HepG2 (cell line): Measurements from ENCODE around the gene PDLIM7. TPM values are rescaled to one million over a fixed set of nuclear protein-coding genes. Genes with fewer than 3 reads are reported as not detected.

Source experiments
- ATF1 ChIP-seq: IDR thresholded peaks from 2 replicates; pipeline ENCODE4 v1.6.1; 2016; ENCODE audit warnings: mild to moderate bottlenecking, control low read depth
- BORCS8-MEF2B ChIP-seq: sonication (generic); formaldehyde crosslinking; IDR thresholded peaks from 2 replicates; pipeline ENCODE4 v1.8.0; 2022; ENCODE audit warnings: mild to moderate bottlenecking, missing genetic modification reagents
- CREM ChIP-seq, 2 experiments: sonication (generic) in 1 of 2; formaldehyde crosslinking in 1 of 2; IDR thresholded peaks; 2 replicates each; pipeline versions ENCODE4 v1.4.0 to v1.6.1; 2016 to 2020; ENCODE audit warnings: antibody characterized with exemption in 1 of 2, mild to moderate bottlenecking in 1 of 2, missing genetic modification reagents in 1 of 2
- GTF2F1 ChIP-seq: fragments of 150-350 bp; IDR thresholded peaks from 2 replicates; pipeline ENCODE4 v1.6.1; 2014; ENCODE audit warnings: low read length
- HMGXB3 ChIP-seq: sonication (generic); formaldehyde crosslinking; IDR thresholded peaks from 2 replicates; pipeline ENCODE4 v1.4.0; 2020; ENCODE audit warnings: missing genetic modification reagents, borderline replicate concordance
- HNF1B ChIP-seq: sonication (generic); formaldehyde crosslinking; IDR thresholded peaks from 2 replicates; pipeline ENCODE4 v1.5.1; 2020; ENCODE audit warnings: mild to moderate bottlenecking, moderate library complexity, missing genetic modification reagents
- HNF4A ChIP-seq: sonication (generic); formaldehyde crosslinking; IDR thresholded peaks from 2 replicates; pipeline ENCODE4 v1.4.0; 2020; ENCODE audit warnings: missing genetic modification reagents
- KAT8 ChIP-seq: IDR thresholded peaks from 2 replicates; pipeline ENCODE4 v1.6.1; 2016; ENCODE audit warnings: missing genetic modification reagents, missing compliant biosample characterization
- MAFG ChIP-seq: sonication (generic); formaldehyde crosslinking; IDR thresholded peaks from 2 replicates; pipeline ENCODE4 v1.5.1; 2020; ENCODE audit warnings: mild to moderate bottlenecking, missing genetic modification reagents
- MXI1 ChIP-seq: IDR thresholded peaks from 3 replicates; pipeline ENCODE4 v1.6.1; 2012; ENCODE audit warnings: low read depth, low read length, inconsistent platforms, borderline replicate concordance
- NONO ChIP-seq, 2 experiments: fragments of 450-650 bp in 1 of 2; sonication (generic) in 1 of 2; formaldehyde crosslinking in 1 of 2; IDR thresholded peaks in 1 of 2; conservative IDR thresholded peaks in 1 of 2; 2 replicates each; pipeline versions ENCODE4 v1.6.1 to v1.8.0; 2017 to 2022; ENCODE audit warnings: mild to moderate bottlenecking in 1 of 2, missing genetic modification reagents in 1 of 2, moderate library complexity in 1 of 2
- NR1H2 ChIP-seq: sonication (generic); formaldehyde crosslinking; IDR thresholded peaks from 2 replicates; pipeline ENCODE4 v1.8.1; 2022; ENCODE audit warnings: low read depth, missing genetic modification reagents, borderline replicate concordance
- SETDB1 ChIP-seq: sonication (generic); formaldehyde crosslinking; IDR thresholded peaks from 2 replicates; pipeline ENCODE4 v1.5.1; 2020; ENCODE audit warnings: missing genetic modification reagents, mild to moderate bottlenecking, borderline replicate concordance
- TCF12 ChIP-seq, 2 experiments: fragments of 450-650 bp in 1 of 2; sonication (generic) in 1 of 2; formaldehyde crosslinking in 1 of 2; IDR thresholded peaks; 2 replicates each; pipeline versions ENCODE4 v1.6.1 to v1.8.0; 2017 to 2022; ENCODE audit warnings: antibody characterized with exemption in 1 of 2, mild to moderate bottlenecking in 1 of 2, missing genetic modification reagents in 1 of 2, moderate library complexity in 1 of 2
- TFE3 ChIP-seq: IDR thresholded peaks from 2 replicates; pipeline ENCODE4 v1.6.1; 2016
- ZFAT ChIP-seq: sonication (generic); formaldehyde crosslinking; conservative IDR thresholded peaks from 2 replicates; pipeline ENCODE4 v1.8.1; 2023; ENCODE audit warnings: missing genetic modification reagents, inconsistent platforms
- ZFP62 ChIP-seq: sonication (generic); formaldehyde crosslinking; IDR thresholded peaks from 2 replicates; pipeline ENCODE4 v1.4.0; 2020; ENCODE audit warnings: missing genetic modification reagents
- ZNF138 ChIP-seq: sonication (generic); formaldehyde crosslinking; IDR thresholded peaks from 2 replicates; pipeline ENCODE4 v1.5.0; 2020; ENCODE audit warnings: mild to moderate bottlenecking, low read depth, missing genetic modification reagents
- ZNF207 ChIP-seq: fragments of 450-650 bp; IDR thresholded peaks from 2 replicates; pipeline ENCODE4 v1.6.1; 2016; ENCODE audit warnings: antibody characterized with exemption, borderline replicate concordance
- ZNF235 ChIP-seq: sonication (generic); formaldehyde crosslinking; IDR thresholded peaks from 2 replicates; pipeline ENCODE4 v1.8.1; 2023; ENCODE audit warnings: mild to moderate bottlenecking, missing genetic modification reagents, borderline replicate concordance
- ZNF660 ChIP-seq: sonication (generic); formaldehyde crosslinking; IDR thresholded peaks from 2 replicates; pipeline ENCODE4 v1.5.1; 2020; ENCODE audit warnings: mild to moderate bottlenecking, low read depth, missing genetic modification reagents, borderline replicate concordance
- ZNF841 ChIP-seq: sonication (generic); formaldehyde crosslinking; IDR thresholded peaks from 2 replicates; pipeline ENCODE4 v1.8.1; 2023; ENCODE audit warnings: missing genetic modification reagents, borderline replicate concordance
- polyA plus RNA-seq, 8 experiments: library from polyadenylated mRNA; depleted of rRNA in 3 of 8; stranded (reverse) in 7 of 8; unstranded in 1 of 8; fragments of >200 nt; fragmentation: Illumina TruSeq in 4 of 8; extraction: Trizol in 4 of 8; gene quantifications; 2 replicates each; pipeline versions ENCODE4 v1.2.1 to v1.2.3, GENCODE V29; 2011 to 2016; ENCODE audit warnings: low read depth in 4 of 8, missing spikeins in 1 of 8, mixed read lengths in 1 of 8; ENCODE audit not compliant: insufficient read depth in 1 of 8
- total RNA-seq, 5 experiments: library from RNA; depleted of rRNA; stranded (reverse); fragments of >200 nt; fragmentation: Illumina TruSeq; extraction: Trizol; gene quantifications; 2 replicates each; pipeline ENCODE4 v1.2.3, GENCODE V29; 2016; ENCODE audit warnings: low read depth in 1 of 5

Gene PDLIM7
- total and polyA plus RNA-seq, 2 of the 13 experiments (the other 11 are each of a cell fraction or from before 2014, with no cell fraction given) = 21.1 to 31.3 TPM

- peak; percentile 81 for TF ChIP-seq TFE3 (CRISPR knock-in tag)
- no peak for TF ChIP-seq ZNF235 (CRISPR knock-in tag)
- no peak for TF ChIP-seq ZFP62
- 0 out of 2 replicates have a peak, but pooled peaks have one; percentile 68 for TF ChIP-seq ZNF138 (CRISPR knock-in tag)
- peak; percentile 27; the same call in 1 of the 2 replicates for TF ChIP-seq HNF1B (CRISPR knock-in tag)
- no peak for TF ChIP-seq NONO (IDR thresholded peaks at IDR 0.05)
- TF ChIP-seq NONO (CRISPR knock-in tag; conservative IDR thresholded peaks at IDR 0.05) = peak; percentile 70
- no peak for TF ChIP-seq MAFG (CRISPR knock-in tag)
- no peak for TF ChIP-seq ATF1 (CRISPR knock-in tag)
- TF ChIP-seq TCF12 (IDR thresholded peaks at IDR 0.05) = no peak
- peak; percentile 74; the same call in 1 of the 2 replicates for TF ChIP-seq TCF12 (CRISPR knock-in tag; IDR thresholded peaks at IDR 0.05)
- TF ChIP-seq KAT8 (CRISPR knock-in tag) = peak; percentile 31; the same call in 1 of the 2 replicates
- TF ChIP-seq SETDB1 (CRISPR knock-in tag) = no peak
- TF ChIP-seq MXI1 = peak; percentile 87; the same call in 1 of the 3 replicates
- no peak for TF ChIP-seq ZNF841 (CRISPR knock-in tag)
- peak; percentile 60; the same call in 1 of the 2 replicates for TF ChIP-seq HMGXB3 (CRISPR knock-in tag)
- no peak for TF ChIP-seq BORCS8-MEF2B (CRISPR knock-in tag)
- TF ChIP-seq CREM (IDR thresholded peaks at IDR 0.05) = peak; percentile 43; the same call in 1 of the 2 replicates
- no peak for TF ChIP-seq CREM (CRISPR knock-in tag; IDR thresholded peaks at IDR 0.05)
- TF ChIP-seq ZNF207 = no peak
- no peak for TF ChIP-seq ZNF660 (CRISPR knock-in tag)
- TF ChIP-seq ZFAT (CRISPR knock-in tag) = no peak
- TF ChIP-seq GTF2F1 = no peak
- no peak for TF ChIP-seq HNF4A
- no peak for TF ChIP-seq NR1H2
These were observed 49.7 kb downstream of the PDLIM7 start (continued) for GRCh38 chr5:177447611-177448243.
